ENCODE results near the gene CLEC4F. TPM values are rescaled to one million over a fixed set of nuclear protein-coding genes. Genes with fewer than 3 reads are reported as not detected.

Gene CLEC4F
- total RNA-seq, 2 donors from 2014 or later, result 0.23 TPM; not detected in 1

DNA sequence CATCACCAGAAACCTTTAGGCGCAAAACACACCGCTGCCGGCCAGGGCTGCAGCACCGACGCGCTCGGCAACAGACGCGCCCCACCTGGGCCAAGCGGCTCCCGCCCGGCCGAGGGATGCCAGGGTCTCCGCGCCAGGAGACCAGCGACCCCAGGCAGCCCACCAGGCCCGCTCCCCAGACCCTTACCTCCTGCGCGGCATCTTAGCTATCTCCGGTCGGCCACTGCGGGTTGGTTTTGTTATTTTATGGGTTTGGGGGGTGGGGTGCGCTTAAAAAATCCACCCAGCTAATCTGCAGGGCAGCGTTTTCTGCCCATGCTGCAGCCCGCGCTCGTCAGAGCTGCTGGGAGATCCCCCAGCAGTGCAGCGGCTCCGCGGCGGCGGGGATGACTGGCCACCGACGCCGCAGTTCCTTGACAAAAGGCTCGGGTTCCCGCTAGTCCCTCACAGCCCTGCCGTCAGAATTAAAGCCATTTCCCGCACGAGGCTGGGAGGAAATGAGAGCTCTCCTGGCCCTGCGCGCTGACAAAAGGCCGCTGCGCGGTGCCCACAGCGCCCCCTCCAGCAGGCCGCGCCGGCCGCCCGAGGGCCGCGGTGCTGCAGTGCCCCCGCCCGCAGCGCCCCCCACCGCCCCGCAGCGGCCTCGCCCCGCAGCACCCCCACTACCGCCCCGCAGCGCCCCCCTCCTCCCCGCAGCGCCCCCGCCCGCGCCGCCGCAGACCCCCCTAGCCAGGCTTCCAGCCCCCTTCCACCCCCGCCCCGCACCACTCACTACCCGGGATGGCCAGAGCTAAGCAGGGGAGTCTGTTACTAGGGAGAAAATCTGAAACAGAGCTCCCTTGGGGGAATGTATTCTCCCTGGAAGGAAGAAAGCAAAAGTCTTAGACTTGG is 52.5 kb downstream of the CLEC4F start, which contains the start of gene ADD2:
TSS of gene ADD2 (minus strand) at position 502 of the 891 bp plus-strand sequence. CDS start 61,792 bp downstream, outside the sequence.
- no peaks in the 10 kb centered on the region for H3K9me3 ChIP-seq
- H3K4me1 ChIP-seq (replicated peaks), result peaks cover 5% of the 10 kb centered on the region
- no peaks in the 10 kb centered on the region for H3K36me3 ChIP-seq
- no peak for DNase-seq (ENCODE audit: low spot score)
- peak within 1 kb of the TSS; percentile 10 to 12 for H3K4me3 ChIP-seq
- WGBS, result 1% methylated on average over 51 of the region's 74 CpGs
- H3K27me3 ChIP-seq (replicated peaks; ENCODE audit: insufficient read depth), result peaks cover 20% of the 10 kb centered on the region
- TF ChIP-seq POLR2AphosphoS5 (IDR thresholded peaks at IDR 0.05) (no peak), POLR2A (IDR thresholded peaks at IDR 0.05) (no peak), CTCF (IDR thresholded peaks at IDR 0.05) (no peak)
- no peak within 1 kb of the TSS for H3K27ac ChIP-seq
- intact Hi-C loops (cut with DNase I), result no loop called here

DNA sequence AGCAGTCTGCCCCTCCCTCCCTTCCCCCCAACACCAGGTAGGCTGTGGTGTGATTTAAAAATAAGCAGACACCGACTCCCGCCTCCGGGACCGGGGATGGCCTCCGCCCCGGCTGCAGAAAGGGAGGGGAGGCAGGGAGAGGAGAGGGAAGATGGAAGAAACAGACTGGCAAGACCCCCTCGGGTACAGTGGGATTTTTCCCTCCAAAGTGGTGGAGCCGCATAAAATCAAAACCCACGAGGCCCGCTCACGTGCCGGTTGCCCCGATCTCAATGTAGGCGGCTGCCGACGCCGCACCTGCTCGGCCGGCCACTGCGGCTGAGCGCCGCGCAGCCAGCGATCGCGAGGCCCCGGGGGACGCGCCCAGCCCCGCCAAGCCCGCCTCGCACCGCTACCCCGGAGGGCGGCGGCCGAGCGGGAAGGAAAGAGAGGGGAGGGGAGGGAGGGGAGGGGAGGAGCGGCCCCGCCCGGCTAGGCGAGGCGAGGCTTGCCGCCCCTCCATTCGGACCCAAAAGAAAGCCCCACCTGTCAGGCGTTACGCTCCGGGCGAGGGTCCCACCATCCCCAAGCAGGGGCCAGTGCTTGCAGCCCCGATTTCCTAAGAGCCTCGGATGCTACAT is 53.2 kb downstream of the CLEC4F start:
- Histone ChIP-seq H3K36me3 (no peaks in the 10 kb centered on the region), H3K27ac (no peak overlapping the region), H3K27me3 (replicated peaks; ENCODE audit: insufficient read depth) (peaks cover 20% of the 10 kb centered on the region), H3K4me1 (replicated peaks) (peaks cover 5% of the 10 kb centered on the region), H3K9me3 (no peaks in the 10 kb centered on the region), H3K4me3 (peak overlapping the region in 1 of 2 donors; percentile 12)
- TF ChIP-seq POLR2AphosphoS5 (IDR thresholded peaks at IDR 0.05) (no peak), POLR2A (IDR thresholded peaks at IDR 0.05) (no peak), CTCF (IDR thresholded peaks at IDR 0.05) (no peak)
- 4% methylated on average over 49 of the region's 51 CpGs for WGBS
- DNase-seq (ENCODE audit: low spot score), result no peak
- intact Hi-C loops (cut with DNase I), result no loop called here

- 17% methylated on average over 7 of the region's 7 CpGs for WGBS
- H3K4me1 ChIP-seq (replicated peaks), result peaks cover 5% of the 10 kb centered on the region
- no peaks in the 10 kb centered on the region for H3K9me3 ChIP-seq
- no peaks in the 10 kb centered on the region for H3K36me3 ChIP-seq
- TF ChIP-seq POLR2A (IDR thresholded peaks at IDR 0.05) (no peak), CTCF (IDR thresholded peaks at IDR 0.05) (no peak), POLR2AphosphoS5 (IDR thresholded peaks at IDR 0.05) (no peak)
- no peak for DNase-seq (ENCODE audit: low spot score)
- H3K4me3 ChIP-seq, result no peak overlapping the region
- intact Hi-C loops (cut with DNase I), result no loop called here
- H3K27me3 ChIP-seq (replicated peaks; ENCODE audit: insufficient read depth), result peaks cover 20% of the 10 kb centered on the region
- no peak overlapping the region for H3K27ac ChIP-seq
Measured at GRCh38 chr2:70766357-70767078, 53.9 kb downstream of the CLEC4F start.

DNA sequence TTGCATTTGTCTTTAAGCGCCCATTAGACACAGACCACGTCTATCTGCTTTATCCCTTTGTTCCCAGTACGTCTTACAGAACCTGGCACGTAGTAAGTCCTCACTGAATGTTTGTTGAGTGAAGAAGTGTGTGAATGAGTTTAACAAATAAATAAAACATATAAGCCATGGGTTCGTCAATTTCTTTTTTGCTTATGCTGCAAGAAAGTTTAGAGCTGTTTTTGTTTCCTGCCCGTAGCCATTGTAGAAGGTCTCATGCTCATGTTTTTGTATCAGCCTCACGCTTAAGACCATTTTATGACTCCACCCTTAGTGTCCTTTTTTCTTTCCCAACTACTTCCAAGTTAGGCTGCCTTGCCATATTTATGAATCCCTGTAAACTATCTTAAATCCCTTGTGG is 54.9 kb downstream of the CLEC4F start:
- Histone ChIP-seq H3K4me3 (no peak overlapping the region), H3K4me1 (replicated peaks) (peaks cover 5% of the 10 kb centered on the region), H3K36me3 (no peaks in the 10 kb centered on the region), H3K27ac (no peak overlapping the region), H3K27me3 (replicated peaks; ENCODE audit: insufficient read depth) (peaks cover 20% of the 10 kb centered on the region), H3K9me3 (no peaks in the 10 kb centered on the region)
- intact Hi-C loops (cut with DNase I), result no loop called here
- 87% methylated on average over 7 of the region's 7 CpGs for WGBS
- DNase-seq (ENCODE audit: low spot score), result no peak
- TF ChIP-seq CTCF (IDR thresholded peaks at IDR 0.05) (no peak), POLR2A (IDR thresholded peaks at IDR 0.05) (no peak), POLR2AphosphoS5 (IDR thresholded peaks at IDR 0.05) (no peak)
